ENCODE results near the gene PDE8A. TPM values are rescaled to one million over a fixed set of nuclear protein-coding genes. Genes with fewer than 3 reads are reported as not detected.

The PDE8A gene
- total RNA-seq, 1 experiment from 2014 or later, result 40.0 TPM

DNA sequence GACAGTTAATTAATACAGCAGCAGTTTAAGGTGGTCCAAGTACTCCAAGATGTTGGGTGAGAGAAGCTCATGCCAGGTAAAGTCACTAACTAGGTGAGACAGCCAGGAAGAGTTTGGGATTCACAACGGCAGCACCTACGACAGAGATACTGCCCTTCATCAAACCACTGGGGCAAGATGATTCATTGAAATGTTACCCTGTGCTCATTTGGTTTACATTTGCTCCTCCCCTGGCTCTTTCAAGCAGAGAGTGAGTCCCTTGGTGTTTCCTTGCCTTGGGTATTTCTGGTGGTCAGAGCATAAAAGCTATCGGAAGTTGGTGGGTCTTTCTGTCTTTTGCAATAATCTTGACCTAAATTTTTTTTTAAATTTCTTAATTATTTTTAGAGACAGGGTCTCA, 19.9 kb upstream of the PDE8A start:
- intact Hi-C loops (cut with micrococcal nuclease; ENCODE audit: unreplicated experiment) (no loop called here), in situ Hi-C loops (cut with HindIII; ENCODE audit: low pct_unique_long_range_greater_than_20kb, low sequenced_read_pairs) (no loop called here)
- ATAC-seq (no peak), DNase-seq (ENCODE audit: low read depth, low spot score) (no peak)
- POLR2A ChIA-PET, result no interaction called here
- BruUV-seq (replicated peaks), result no TSS peak
- Histone ChIP-seq H3K27ac (ENCODE audit: low read length) (no peak overlapping the region), H3K27me3 (ENCODE audit: control insufficient read depth, insufficient read depth, low read length) (no peaks in the 10 kb centered on the region), H3K36me3 (ENCODE audit: control insufficient read depth, insufficient read depth, low read length) (no peaks in the 10 kb centered on the region), H3K9me3 (ENCODE audit: control insufficient read depth, insufficient read depth, low read depth, low read length) (no peaks in the 10 kb centered on the region), H3K4me1 (ENCODE audit: control insufficient read depth, insufficient read depth, low read length) (no peaks in the 10 kb centered on the region), H3K4me3 (ENCODE audit: low read depth in 2 of 2, low read length in 2 of 2) (no peak overlapping the region)
- TF ChIP-seq, protein P1, sequence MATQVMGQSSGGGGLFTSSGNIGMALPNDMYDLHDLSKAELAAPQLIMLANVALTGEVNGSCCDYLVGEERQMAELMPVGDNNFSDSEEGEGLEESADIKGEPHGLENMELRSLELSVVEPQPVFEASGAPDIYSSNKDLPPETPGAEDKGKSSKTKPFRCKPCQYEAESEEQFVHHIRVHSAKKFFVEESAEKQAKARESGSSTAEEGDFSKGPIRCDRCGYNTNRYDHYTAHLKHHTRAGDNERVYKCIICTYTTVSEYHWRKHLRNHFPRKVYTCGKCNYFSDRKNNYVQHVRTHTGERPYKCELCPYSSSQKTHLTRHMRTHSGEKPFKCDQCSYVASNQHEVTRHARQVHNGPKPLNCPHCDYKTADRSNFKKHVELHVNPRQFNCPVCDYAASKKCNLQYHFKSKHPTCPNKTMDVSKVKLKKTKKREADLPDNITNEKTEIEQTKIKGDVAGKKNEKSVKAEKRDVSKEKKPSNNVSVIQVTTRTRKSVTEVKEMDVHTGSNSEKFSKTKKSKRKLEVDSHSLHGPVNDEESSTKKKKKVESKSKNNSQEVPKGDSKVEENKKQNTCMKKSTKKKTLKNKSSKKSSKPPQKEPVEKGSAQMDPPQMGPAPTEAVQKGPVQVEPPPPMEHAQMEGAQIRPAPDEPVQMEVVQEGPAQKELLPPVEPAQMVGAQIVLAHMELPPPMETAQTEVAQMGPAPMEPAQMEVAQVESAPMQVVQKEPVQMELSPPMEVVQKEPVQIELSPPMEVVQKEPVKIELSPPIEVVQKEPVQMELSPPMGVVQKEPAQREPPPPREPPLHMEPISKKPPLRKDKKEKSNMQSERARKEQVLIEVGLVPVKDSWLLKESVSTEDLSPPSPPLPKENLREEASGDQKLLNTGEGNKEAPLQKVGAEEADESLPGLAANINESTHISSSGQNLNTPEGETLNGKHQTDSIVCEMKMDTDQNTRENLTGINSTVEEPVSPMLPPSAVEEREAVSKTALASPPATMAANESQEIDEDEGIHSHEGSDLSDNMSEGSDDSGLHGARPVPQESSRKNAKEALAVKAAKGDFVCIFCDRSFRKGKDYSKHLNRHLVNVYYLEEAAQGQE (IDR thresholded peaks at IDR 0.05; ENCODE audit: insufficient read depth in 1 of 2, low read depth in 2 of 2, low read length in 1 of 2), result no peak
- TF ChIP-seq TCF7L2 (IDR thresholded peaks at IDR 0.05; ENCODE audit: low read depth, low read length) (no peak), POLR2AphosphoS5 (IDR thresholded peaks at IDR 0.05; ENCODE audit: low read depth, low read length) (no peak), SIN3A (IDR thresholded peaks at IDR 0.05; ENCODE audit: borderline replicate concordance, insufficient read depth, low read depth, low read length) (no peak)
- TF ChIP-seq, protein P2, sequence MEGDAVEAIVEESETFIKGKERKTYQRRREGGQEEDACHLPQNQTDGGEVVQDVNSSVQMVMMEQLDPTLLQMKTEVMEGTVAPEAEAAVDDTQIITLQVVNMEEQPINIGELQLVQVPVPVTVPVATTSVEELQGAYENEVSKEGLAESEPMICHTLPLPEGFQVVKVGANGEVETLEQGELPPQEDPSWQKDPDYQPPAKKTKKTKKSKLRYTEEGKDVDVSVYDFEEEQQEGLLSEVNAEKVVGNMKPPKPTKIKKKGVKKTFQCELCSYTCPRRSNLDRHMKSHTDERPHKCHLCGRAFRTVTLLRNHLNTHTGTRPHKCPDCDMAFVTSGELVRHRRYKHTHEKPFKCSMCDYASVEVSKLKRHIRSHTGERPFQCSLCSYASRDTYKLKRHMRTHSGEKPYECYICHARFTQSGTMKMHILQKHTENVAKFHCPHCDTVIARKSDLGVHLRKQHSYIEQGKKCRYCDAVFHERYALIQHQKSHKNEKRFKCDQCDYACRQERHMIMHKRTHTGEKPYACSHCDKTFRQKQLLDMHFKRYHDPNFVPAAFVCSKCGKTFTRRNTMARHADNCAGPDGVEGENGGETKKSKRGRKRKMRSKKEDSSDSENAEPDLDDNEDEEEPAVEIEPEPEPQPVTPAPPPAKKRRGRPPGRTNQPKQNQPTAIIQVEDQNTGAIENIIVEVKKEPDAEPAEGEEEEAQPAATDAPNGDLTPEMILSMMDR (IDR thresholded peaks at IDR 0.05), result no peak
- CTCF ChIA-PET, result no interaction called here

DNA sequence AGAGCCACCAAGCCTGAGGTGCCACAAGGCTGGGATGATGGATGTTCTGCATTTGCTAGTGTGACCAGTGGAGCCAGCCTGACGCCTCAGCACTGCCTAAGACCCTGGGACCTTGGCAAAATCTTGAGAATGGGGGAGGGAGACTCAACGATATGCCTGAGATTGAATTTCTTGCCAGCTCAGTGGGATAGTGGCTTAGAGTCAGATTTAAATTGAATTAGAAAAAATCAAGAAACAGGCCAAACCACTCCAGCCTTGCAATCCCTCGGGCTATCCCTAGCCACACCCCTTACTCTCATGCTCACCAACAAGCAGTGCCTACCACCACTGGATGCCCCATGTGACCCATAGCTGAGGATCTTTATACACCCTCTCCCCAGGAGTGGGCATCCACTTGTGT, 18.7 kb upstream of the PDE8A start:
- Histone ChIP-seq H3K4me3 (ENCODE audit: low read depth in 2 of 2, low read length in 2 of 2) (no peak overlapping the region), H3K27me3 (ENCODE audit: control insufficient read depth, insufficient read depth, low read length) (no peaks in the 10 kb centered on the region), H3K9me3 (ENCODE audit: control insufficient read depth, insufficient read depth, low read depth, low read length) (no peaks in the 10 kb centered on the region), H3K36me3 (ENCODE audit: control insufficient read depth, insufficient read depth, low read length) (no peaks in the 10 kb centered on the region), H3K4me1 (ENCODE audit: control insufficient read depth, insufficient read depth, low read length) (no peaks in the 10 kb centered on the region), H3K27ac (ENCODE audit: low read length) (no peak overlapping the region)
- no TSS peak for BruUV-seq (replicated peaks)
- in situ Hi-C loops (cut with HindIII; ENCODE audit: low pct_unique_long_range_greater_than_20kb, low sequenced_read_pairs), result no loop called here
- TF ChIP-seq, protein P1 (IDR thresholded peaks at IDR 0.05; ENCODE audit: insufficient read depth in 1 of 2, low read depth in 2 of 2, low read length in 1 of 2), result no peak
- no peak for TF ChIP-seq TCF7L2 (IDR thresholded peaks at IDR 0.05; ENCODE audit: low read depth, low read length)
- TF ChIP-seq POLR2AphosphoS5 (IDR thresholded peaks at IDR 0.05; ENCODE audit: low read depth, low read length), result no peak
- TF ChIP-seq, protein P2 (IDR thresholded peaks at IDR 0.05), result no peak
- TF ChIP-seq SIN3A (IDR thresholded peaks at IDR 0.05; ENCODE audit: borderline replicate concordance, insufficient read depth, low read depth, low read length), result no peak
- no peak for ATAC-seq
- intact Hi-C loops (cut with micrococcal nuclease; ENCODE audit: unreplicated experiment), result no loop called here
- no peak for DNase-seq (ENCODE audit: low read depth, low spot score)
- ChIA-PET POLR2A (no interaction called here), CTCF (no interaction called here)
